GM23338 (cell line): ENCODE data around the gene RDH5. TPM values are rescaled to one million over a fixed set of nuclear protein-coding genes. Genes with fewer than 3 reads are reported as not detected.

Experiments used
- ATAC-seq: fragments of 200-7000 bp; cut with Tn5 transposase; 3 replicates; pipeline ENCODE4 v1.9.1; 2020
- DNase-seq: peaks from one replicate; pipeline ENCODE4 v3.0.0-alpha.2; 2015; ENCODE audit warnings: low spot score
- H2AFZ ChIP-seq: fragments of 200-600 bp; sonication (generic); 2 replicates; pipeline ENCODE4 v1.8.0; 2016; ENCODE audit warnings: antibody characterized with exemption, mild to moderate bottlenecking, moderate library complexity
- H3F3A ChIP-seq: fragments of 200-600 bp; sonication (generic); replicated peaks from 2 replicates; pipeline ENCODE4 v1.8.0; 2017; ENCODE audit warnings: antibody characterized with exemption, mixed run types, low read depth
- H3K27ac ChIP-seq: fragments of 200-600 bp; sonication (generic); 2 replicates; pipeline ENCODE4 v1.6.1; 2016; ENCODE audit warnings: low read depth
- H3K27me3 ChIP-seq: fragments of 200-600 bp; sonication (generic); 2 replicates; pipeline ENCODE4 v1.8.0; 2016; ENCODE audit warnings: mild to moderate bottlenecking, mixed run types, moderate library complexity; ENCODE audit not compliant: insufficient read depth
- H3K36me3 ChIP-seq: fragments of 200-600 bp; sonication (generic); 2 replicates; pipeline ENCODE4 v1.8.0; 2016; ENCODE audit warnings: mild to moderate bottlenecking; ENCODE audit not compliant: insufficient read depth
- H3K4me1 ChIP-seq: fragments of 200-600 bp; sonication (generic); 2 replicates; pipeline ENCODE4 v1.8.0; 2016; ENCODE audit warnings: mild to moderate bottlenecking, moderate library complexity; ENCODE audit not compliant: insufficient read depth
- H3K4me2 ChIP-seq: fragments of 200-600 bp; sonication (generic); 2 replicates; pipeline ENCODE4 v1.7.1; 2017; ENCODE audit warnings: mixed run types
- H3K4me3 ChIP-seq: fragments of 200-600 bp; sonication (generic); 2 replicates; pipeline ENCODE4 v1.6.1; 2016; ENCODE audit warnings: mixed run types
- H3K79me2 ChIP-seq: fragments of 200-600 bp; sonication (generic); replicated peaks from 2 replicates; pipeline ENCODE4 v1.8.0; 2017; ENCODE audit warnings: mild to moderate bottlenecking; ENCODE audit not compliant: insufficient read depth
- H3K9me2 ChIP-seq: fragments of 200-600 bp; sonication (generic); 2 replicates; pipeline ENCODE4 v1.8.0; 2017; ENCODE audit not compliant: insufficient read depth
- H4K20me1 ChIP-seq: fragments of 200-600 bp; sonication (generic); replicated peaks from 2 replicates; pipeline ENCODE4 v1.8.0; 2017; ENCODE audit warnings: mild to moderate bottlenecking; ENCODE audit not compliant: insufficient read depth
- H3K27ac Mint-ChIP-seq: 2 replicates; pipeline ENCODE4 v1.8.0; 2020; ENCODE audit warnings: inconsistent platforms, mild to moderate bottlenecking, moderate library complexity, mixed read lengths
- H3K27me3 Mint-ChIP-seq: 3 replicates; pipeline ENCODE4 v1.8.0; 2022; ENCODE audit warnings: low read depth, mild to moderate bottlenecking, moderate library complexity, mixed read lengths, inconsistent platforms; ENCODE audit not compliant: insufficient read depth, poor library complexity
- H3K36me3 Mint-ChIP-seq: 3 replicates; pipeline ENCODE4 v1.8.0; 2021; ENCODE audit warnings: low read depth, mild to moderate bottlenecking, inconsistent platforms, moderate library complexity, mixed read lengths
- H3K4me1 Mint-ChIP-seq: 3 replicates; pipeline ENCODE4 v1.8.0; 2020; ENCODE audit warnings: mild to moderate bottlenecking, inconsistent platforms, mixed read lengths
- H3K4me3 Mint-ChIP-seq: 3 replicates; pipeline ENCODE4 v1.8.0; 2021; ENCODE audit warnings: moderate library complexity, mild to moderate bottlenecking, inconsistent platforms, mixed read lengths
- H3K9me3 Mint-ChIP-seq: 3 replicates; pipeline ENCODE4 v1.8.0; 2020; ENCODE audit warnings: moderate library complexity, mild to moderate bottlenecking, inconsistent platforms, mixed read lengths
- CREB1 ChIP-seq: fragments of 250-450 bp; sonication (Bioruptor Pico); IDR thresholded peaks from 2 replicates; pipeline ENCODE4 v1.5.0; 2020; ENCODE audit warnings: low read depth, mild to moderate bottlenecking, moderate library complexity
- CTCF ChIP-seq, 2 experiments: fragments of 200-600 bp in 1 of 2; sonication (generic) in 1 of 2; conservative IDR thresholded peaks; 2 replicates each; pipeline versions ENCODE4 v1.5.1 to v1.6.1; 2016 to 2017; ENCODE audit warnings: antibody characterized with exemption in 2 of 2, low read depth in 2 of 2, mild to moderate bottlenecking in 2 of 2, moderate library complexity in 1 of 2
- JUNB ChIP-seq: IDR thresholded peaks from one replicate; pipeline ENCODE4 v1.6.1; 2016; ENCODE audit warnings: antibody characterized with exemption; ENCODE audit not compliant: unreplicated experiment
- NANOG ChIP-seq: IDR thresholded peaks from 2 replicates; pipeline ENCODE4 v1.6.1; 2016; ENCODE audit warnings: antibody characterized with exemption, borderline replicate concordance
- REST ChIP-seq: IDR thresholded peaks from one replicate; pipeline ENCODE4 v1.6.1; 2018; ENCODE audit warnings: antibody characterized with exemption; ENCODE audit not compliant: unreplicated experiment
- STAT1 ChIP-seq: IDR thresholded peaks from one replicate; pipeline ENCODE4 v1.6.1; 2016; ENCODE audit warnings: antibody characterized with exemption; ENCODE audit not compliant: unreplicated experiment
- ZNF114 ChIP-seq: fragments of 250-450 bp; sonication (Bioruptor Pico); IDR thresholded peaks from 2 replicates; pipeline ENCODE4 v1.5.0; 2020; ENCODE audit warnings: mild to moderate bottlenecking, moderate library complexity
- ZNF331 ChIP-seq: fragments of 250-450 bp; sonication (Bioruptor Pico); IDR thresholded peaks from 2 replicates; pipeline ENCODE4 v1.5.0; 2020; ENCODE audit warnings: low read depth, mild to moderate bottlenecking, moderate library complexity
- ZNF462 ChIP-seq: fragments of 250-450 bp; sonication (Bioruptor Pico); IDR thresholded peaks from 2 replicates; pipeline ENCODE4 v1.5.0; 2020; ENCODE audit warnings: mild to moderate bottlenecking, moderate library complexity
- polyA plus RNA-seq: library from polyadenylated mRNA; unstranded; fragments of >200 nt; fragmentation: Nextera tagmentation; extraction: Ambion mirVana; gene quantifications from 2 replicates; pipeline ENCODE4 v1.2.1, GENCODE V29; 2016
- total RNA-seq: library from RNA; depleted of rRNA; stranded (reverse); fragments of >200 nt; shearing (Covaris generic); gene quantifications from 2 replicates; pipeline ENCODE4 v1.2.3, GENCODE V29; 2014

RDH5 gene
- total and polyA plus RNA-seq, 2 experiments from 2014 or later: 3.9 to 7.5 TPM

- TF ChIP-seq CTCF (conservative IDR thresholded peaks at IDR 0.05; ENCODE audit: low read depth in 2 of 2) (no peak), NANOG (no peak), ZNF462 (CRISPR knock-in tag) (no peak)
These were observed 26.6 kb upstream of the RDH5 start (continued) for GRCh38 chr12:55693323-55694187.

- Mint-ChIP-seq H3K9me3 (no peaks in the 10 kb centered on the region), H3K27ac (no peak overlapping the region), H3K36me3 (peaks cover 28% of the 10 kb centered on the region), H3K27me3 (peaks cover 8% of the 10 kb centered on the region), H3K4me1 (no peaks in the 10 kb centered on the region), H3K4me3 (no peak overlapping the region)
- Histone ChIP-seq H3K9me2 (no peaks in the 10 kb centered on the region), H3K79me2 (no peaks in the 10 kb centered on the region), H3K36me3 (no peaks in the 10 kb centered on the region), H2AFZ (no peak overlapping the region), H3K27me3 (no peaks in the 10 kb centered on the region), H3K4me2 (no peak overlapping the region), H3F3A (no peaks in the 10 kb centered on the region), H3K4me3 (no peak overlapping the region), H3K27ac (no peak overlapping the region), H3K4me1 (no peaks in the 10 kb centered on the region), H4K20me1 (no peaks in the 10 kb centered on the region)
- no peak for ATAC-seq
- DNase-seq: no peak
- TF ChIP-seq JUNB: no peak
- no peak for TF ChIP-seq ZNF331
- no peak for TF ChIP-seq ZNF114 (CRISPR knock-in tag)
- TF ChIP-seq STAT1: no peak
- TF ChIP-seq CTCF (conservative IDR thresholded peaks at IDR 0.05; ENCODE audit: low read depth in 2 of 2): no peak
- no peak for TF ChIP-seq REST
- no peak for TF ChIP-seq CREB1 (CRISPR knock-in tag)
These were observed 26.0 kb upstream of the RDH5 start for GRCh38 chr12:55694188-55694515.
